ENCODE data around the gene ALAD. TPM values are rescaled to one million over a fixed set of nuclear protein-coding genes. Genes with fewer than 3 reads are reported as not detected.

Gene ALAD
- total RNA-seq, 4 donors from 2014 or later, result 26.0 to 60.7 (median 39.9) TPM

GRCh38 chr9:113343732-113344231 is 57.3 kb downstream of the ALAD start:
- WGBS, 2 donors, result 37 to 39% methylated on average over 1 of the region's 1 CpG
- intact Hi-C loops (cut with DNase I; ENCODE audit: low total_unique reads), result no loop called here
- TF ChIP-seq POLR2A (IDR thresholded peaks at IDR 0.05), result no peak
- TF ChIP-seq CTCF (IDR thresholded peaks at IDR 0.05), result no peak
- H3K4me3 ChIP-seq (ENCODE audit: low read depth, poor library complexity, severe bottlenecking), result no peak overlapping the region
- peak; percentile 88 to 95 for DNase-seq (ENCODE audit: low spot score in 2 of 2)

GRCh38 chr9:113341712-113342410 is 59.2 kb downstream of the ALAD start:
- peak in 1 of 2 donors; percentile 37 for DNase-seq (ENCODE audit: low spot score in 2 of 2)
- intact Hi-C loops (cut with DNase I; ENCODE audit: low total_unique reads), result no loop called here
- TF ChIP-seq POLR2A (IDR thresholded peaks at IDR 0.05) (no peak), CTCF (IDR thresholded peaks at IDR 0.05) (no peak)
- WGBS, 2 donors, result 52 to 62% methylated on average over 9 of the region's 9 CpGs
- H3K4me3 ChIP-seq (ENCODE audit: low read depth, poor library complexity, severe bottlenecking), result no peak overlapping the region

- intact Hi-C loops (cut with DNase I; ENCODE audit: low total_unique reads), result no loop called here
- peak; percentile 80 to 97 for DNase-seq (ENCODE audit: low spot score in 2 of 2)
- WGBS, 2 donors, result 1 to 2% methylated on average over 26 to 44 of the region's 46 CpGs
- H3K4me3 ChIP-seq (ENCODE audit: low read depth, poor library complexity, severe bottlenecking), result peak within 1 kb of the TSS; percentile 57
- TF ChIP-seq CTCF (IDR thresholded peaks at IDR 0.05) (no peak), POLR2A (IDR thresholded peaks at IDR 0.05) (no peak)
Measured at GRCh38 chr9:113340011-113340699, 60.9 kb downstream of the ALAD start, which contains the start of gene WDR31. Gene WDR31, minus strand, starts transcription at chr9:113340275. Its CDS starts 8,253 bp downstream, at chr9:113332022.

- H3K4me3 ChIP-seq (ENCODE audit: low read depth, poor library complexity, severe bottlenecking), result no peak overlapping the region
- TF ChIP-seq CTCF (IDR thresholded peaks at IDR 0.05), result no peak
- no peak for TF ChIP-seq POLR2A (IDR thresholded peaks at IDR 0.05)
- no peak for DNase-seq (ENCODE audit: low spot score in 2 of 2)
- WGBS, 2 donors, result 93 to 96% methylated on average over 2 of the region's 2 CpGs
- intact Hi-C loops (cut with DNase I; ENCODE audit: low total_unique reads), result no loop called here
Measured at GRCh38 chr9:113337714-113338113, 63.4 kb downstream of the ALAD start.

Other genes starting within 250 kb of the ALAD start
- 10 to 100 TPM; 27.7 to 33.3 (median 30.3) TPM for gene FKBP15, start 180.0 kb downstream of the ALAD start, total RNA-seq
- 10 to 100 TPM; 22.9 to 45.0 (median 33.9) TPM for gene SLC31A1, start 179.7 kb downstream of the ALAD start, total RNA-seq
- 10 to 100 TPM; 17.8 to 33.3 (median 20.1) TPM for gene CDC26, start 125.7 kb downstream of the ALAD start, total RNA-seq
- gene PRPF4, start 125.6 kb downstream of the ALAD start, total RNA-seq, result 10 to 100 TPM; 15.6 to 20.2 (median 16.8) TPM
- 1 to 10 TPM in 2 of 4 donors, not detected in 2; 1.1 to 1.5 TPM for gene RNF183, start 97.9 kb downstream of the ALAD start, total RNA-seq
- 1 to 10 TPM; 1.3 to 2.3 (median 1.8) TPM for gene WDR31, start 61.0 kb downstream of the ALAD start, total RNA-seq
- 10 to 100 TPM; 36.9 to 56.9 (median 43.4) TPM for gene BSPRY, start 51.7 kb downstream of the ALAD start, total RNA-seq
- gene HDHD3, start 24.3 kb downstream of the ALAD start, total RNA-seq, result 10 to 100 TPM; 44.7 to 50.3 (median 48.3) TPM
- gene POLE3, start 9.4 kb upstream of the ALAD start, total RNA-seq, result 10 to 100 TPM; 20.9 to 39.1 (median 27.1) TPM
- under 1 TPM; 0.17 to 0.46 (median 0.37) TPM for gene C9orf43, start 9.5 kb upstream of the ALAD start, total RNA-seq
- gene RGS3, start 62.4 kb upstream of the ALAD start, total RNA-seq, result 10 to 100 TPM; 10.5 to 18.2 (median 12.8) TPM

Measured in lower leg skin (tissue), 4 donors.